GM23248 (cell line): ENCODE measurements around the gene FRMD5. TPM values are rescaled to one million over a fixed set of nuclear protein-coding genes. Genes with fewer than 3 reads are reported as not detected.

ENCODE experiments used
- DNase-seq: peaks from one replicate; pipeline ENCODE4 v3.0.0-alpha.2; 2015
- H2AFZ ChIP-seq: fragments of 200-600 bp; sonication (generic); 2 replicates; pipeline ENCODE4 v1.6.1; 2016; ENCODE audit warnings: antibody characterized with exemption
- H3F3A ChIP-seq: fragments of 200-600 bp; sonication (generic); 2 replicates; pipeline ENCODE4 v1.6.1; 2016; ENCODE audit warnings: mild to moderate bottlenecking, antibody characterized with exemption, mixed run types; ENCODE audit not compliant: insufficient read depth
- H3K27ac ChIP-seq: fragments of 200-600 bp; sonication (generic); 2 replicates; pipeline ENCODE4 v1.5.1; 2016; ENCODE audit warnings: mild to moderate bottlenecking
- H3K27me3 ChIP-seq: fragments of 200-600 bp; sonication (generic); replicated peaks from 2 replicates; pipeline ENCODE4 v1.6.1; 2016; ENCODE audit warnings: mild to moderate bottlenecking; ENCODE audit not compliant: insufficient read depth
- H3K36me3 ChIP-seq: fragments of 200-600 bp; sonication (generic); 2 replicates; pipeline ENCODE4 v1.6.1; 2016; ENCODE audit warnings: low read depth, mild to moderate bottlenecking
- H3K4me1 ChIP-seq: fragments of 200-600 bp; sonication (generic); 2 replicates; pipeline ENCODE4 v1.6.1; 2016; ENCODE audit warnings: mild to moderate bottlenecking; ENCODE audit not compliant: insufficient read depth
- H3K4me2 ChIP-seq: fragments of 200-600 bp; sonication (generic); one replicate; pipeline ENCODE4 v1.6.1; 2016; ENCODE audit warnings: mild to moderate bottlenecking; ENCODE audit not compliant: unreplicated experiment
- H3K4me3 ChIP-seq: fragments of 200-600 bp; sonication (generic); 2 replicates; pipeline ENCODE4 v1.5.1; 2016; ENCODE audit warnings: mild to moderate bottlenecking
- H3K79me2 ChIP-seq: fragments of 200-600 bp; sonication (generic); 2 replicates; pipeline ENCODE4 v1.6.1; 2016; ENCODE audit warnings: mild to moderate bottlenecking; ENCODE audit not compliant: insufficient read depth
- H3K9ac ChIP-seq: fragments of 200-600 bp; sonication (generic); 2 replicates; pipeline ENCODE4 v1.6.1; 2016; ENCODE audit warnings: mild to moderate bottlenecking
- H3K9me2 ChIP-seq: fragments of 200-600 bp; sonication (generic); 2 replicates; pipeline ENCODE4 v1.6.1; 2016; ENCODE audit warnings: mixed run types, mild to moderate bottlenecking, moderate library complexity; ENCODE audit not compliant: insufficient read depth
- H3K9me3 ChIP-seq: fragments of 200-600 bp; sonication (generic); one replicate; pipeline ENCODE4 v1.6.1; 2017; ENCODE audit warnings: low read depth
- H4K20me1 ChIP-seq: fragments of 200-600 bp; sonication (generic); 2 replicates; pipeline ENCODE4 v1.6.0; 2016; ENCODE audit not compliant: insufficient read depth
- EZH2 ChIP-seq: fragments of 200-600 bp; sonication (generic); IDR thresholded peaks from 2 replicates; pipeline ENCODE4 v1.6.1; 2018; ENCODE audit warnings: antibody characterized with exemption, mild to moderate bottlenecking; ENCODE audit not compliant: insufficient read depth, poor library complexity, severe bottlenecking
- EZH2phosphoT487 ChIP-seq: fragments of 200-600 bp; sonication (generic); IDR thresholded peaks from 2 replicates; pipeline ENCODE4 v1.6.1; 2018; ENCODE audit warnings: antibody characterized with exemption, moderate library complexity, mild to moderate bottlenecking, low read depth; ENCODE audit not compliant: insufficient read depth
- WGBS, 2 experiments: methylation state at CpG; one replicate each; pipeline ENCODE4 v1.1.6; 2015 to 2017; ENCODE audit warnings: low lambda C conversion rate in 2 of 2, low coverage in 1 of 2; ENCODE audit errors: missing lambda C conversion rate in 2 of 2; 5-methylcytosine and 5-hydroxymethylcytosine counted together
- in situ Hi-C: fragments of 300-500 bp; cut with MboI; formaldehyde crosslinking; loops from 2 replicates; pipeline ENCODE4 v1.15.0; 2020
- polyA plus RNA-seq: library from polyadenylated mRNA; unstranded; fragments of >200 nt; fragmentation: Nextera tagmentation; extraction: Ambion mirVana; gene quantifications from 2 replicates; pipeline ENCODE4 v1.2.1, GENCODE V29; 2016
- total RNA-seq: library from RNA; depleted of rRNA; stranded (reverse); fragments of >200 nt; shearing (Covaris generic); gene quantifications from 2 replicates; pipeline ENCODE4 v1.2.3, GENCODE V29; 2014

The FRMD5 gene
- total and polyA plus RNA-seq, 2 experiments from 2014 or later: 0.65 to 2.9 TPM

DNA sequence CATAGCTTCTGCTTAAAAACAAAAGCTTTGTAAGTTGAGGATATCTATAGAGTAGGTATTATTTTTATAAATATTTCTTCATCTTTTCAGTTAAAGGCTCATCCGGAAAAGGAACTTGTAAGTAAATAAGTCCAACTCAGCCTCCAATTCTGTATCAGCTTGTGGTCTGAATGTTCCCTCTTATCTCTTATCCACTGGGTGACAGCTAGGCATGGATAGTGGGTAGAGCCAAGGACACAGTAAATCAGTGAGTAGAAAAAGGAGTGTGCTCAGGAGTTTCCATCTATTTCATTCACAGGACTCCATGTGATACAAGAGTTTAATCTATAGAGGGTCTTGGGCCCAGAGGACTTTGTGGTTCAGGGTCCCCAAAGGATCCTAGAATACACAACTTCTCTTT, 50.9 kb downstream of the FRMD5 start:
- no peak for TF ChIP-seq EZH2
- no peak for TF ChIP-seq EZH2phosphoT487
- no peaks in the 10 kb centered on the region for H3K9me3 ChIP-seq
- no peaks in the 10 kb centered on the region for H3K79me2 ChIP-seq
- in situ Hi-C loops: no loop called here
- H3K9ac ChIP-seq: no peak overlapping the region
- no peak for DNase-seq
- no peak overlapping the region for H3K27ac ChIP-seq
- H3K27me3 ChIP-seq: no peaks in the 10 kb centered on the region
- no peak overlapping the region for H3K4me3 ChIP-seq
- no peaks in the 10 kb centered on the region for H3K9me2 ChIP-seq
- H3F3A ChIP-seq: no peaks in the 10 kb centered on the region
- H3K4me2 ChIP-seq: no peak overlapping the region
- H4K20me1 ChIP-seq: no peaks in the 10 kb centered on the region
- no peaks in the 10 kb centered on the region for H3K36me3 ChIP-seq
- 91 to 95% methylated on average over 1 of the region's 1 CpG for WGBS, 2 experiments
- no peaks in the 10 kb centered on the region for H3K4me1 ChIP-seq
- H2AFZ ChIP-seq: no peak overlapping the region

DNA sequence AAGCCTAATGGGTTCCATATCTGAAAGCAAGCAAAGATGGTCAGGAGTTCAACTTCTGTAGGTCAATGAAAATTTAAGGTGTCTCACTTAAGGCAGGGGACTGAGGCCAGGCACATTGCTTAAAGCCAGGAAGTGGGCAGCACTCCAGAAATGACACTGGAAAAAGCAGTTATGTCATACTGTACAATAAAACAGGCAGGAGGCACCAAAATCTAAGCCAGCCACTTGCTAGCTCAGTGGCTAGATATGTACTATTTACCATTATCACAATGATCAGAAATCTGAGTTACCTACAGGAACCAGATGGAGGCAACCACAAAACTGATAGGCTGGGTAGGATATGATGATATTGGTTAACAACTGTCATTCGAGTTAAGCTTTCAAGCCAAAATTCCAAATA, 57.3 kb downstream of the FRMD5 start:
- H3K9me3 ChIP-seq: no peaks in the 10 kb centered on the region
- H3K4me1 ChIP-seq: peaks cover 5% of the 10 kb centered on the region
- in situ Hi-C loops: no loop called here
- H3K9ac ChIP-seq: no peak overlapping the region
- H4K20me1 ChIP-seq: no peaks in the 10 kb centered on the region
- no peak overlapping the region for H3K27ac ChIP-seq
- no peaks in the 10 kb centered on the region for H3K36me3 ChIP-seq
- no peaks in the 10 kb centered on the region for H3K27me3 ChIP-seq
- H2AFZ ChIP-seq: no peak overlapping the region
- H3K4me3 ChIP-seq: no peak overlapping the region
- DNase-seq: peak; percentile 48
- H3F3A ChIP-seq: no peaks in the 10 kb centered on the region
- 63 to 65% methylated on average over 1 of the region's 1 CpG for WGBS, 2 experiments
- no peaks in the 10 kb centered on the region for H3K79me2 ChIP-seq
- no peaks in the 10 kb centered on the region for H3K9me2 ChIP-seq
- H3K4me2 ChIP-seq: no peak overlapping the region
- no peak for TF ChIP-seq EZH2
- TF ChIP-seq EZH2phosphoT487: no peak

DNA sequence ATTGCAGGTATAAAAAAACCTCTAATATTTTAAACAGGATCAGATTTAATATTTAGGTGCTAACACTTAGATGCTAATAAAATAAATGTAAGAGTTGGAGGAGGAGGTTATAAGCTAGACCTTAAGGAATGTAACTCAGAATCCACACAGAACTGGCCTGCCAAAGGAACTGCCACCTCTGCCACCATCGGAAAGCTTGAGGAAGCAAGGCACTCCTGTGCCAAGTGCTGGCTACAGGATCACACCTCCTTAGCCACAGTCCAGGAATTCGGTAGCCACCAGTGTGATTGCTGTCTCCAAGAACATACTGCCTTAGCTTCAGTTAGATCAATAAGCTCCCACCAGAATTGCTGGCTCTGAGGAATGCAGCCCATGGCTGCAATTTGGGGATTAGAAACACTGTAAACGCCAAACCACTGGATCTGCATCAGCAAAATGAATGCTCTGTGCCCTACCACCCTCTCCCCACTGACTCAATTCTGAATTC, 58.0 kb downstream of the FRMD5 start:
- no peak overlapping the region for H3K27ac ChIP-seq
- no peaks in the 10 kb centered on the region for H3K27me3 ChIP-seq
- no peak for DNase-seq
- no peaks in the 10 kb centered on the region for H3F3A ChIP-seq
- H3K4me1 ChIP-seq: peaks cover 5% of the 10 kb centered on the region
- no peaks in the 10 kb centered on the region for H3K36me3 ChIP-seq
- in situ Hi-C loops: no loop called here
- WGBS, 2 experiments: 58 to 71% methylated on average over 3 of the region's 3 CpGs
- no peak overlapping the region for H2AFZ ChIP-seq
- no peak for TF ChIP-seq EZH2phosphoT487
- no peak for TF ChIP-seq EZH2
- H3K9me3 ChIP-seq: no peaks in the 10 kb centered on the region
- H3K4me2 ChIP-seq: no peak overlapping the region
- H3K4me3 ChIP-seq: no peak overlapping the region
- H3K79me2 ChIP-seq: no peaks in the 10 kb centered on the region
- H3K9me2 ChIP-seq: no peaks in the 10 kb centered on the region
- H3K9ac ChIP-seq: no peak overlapping the region
- H4K20me1 ChIP-seq: no peaks in the 10 kb centered on the region

DNA sequence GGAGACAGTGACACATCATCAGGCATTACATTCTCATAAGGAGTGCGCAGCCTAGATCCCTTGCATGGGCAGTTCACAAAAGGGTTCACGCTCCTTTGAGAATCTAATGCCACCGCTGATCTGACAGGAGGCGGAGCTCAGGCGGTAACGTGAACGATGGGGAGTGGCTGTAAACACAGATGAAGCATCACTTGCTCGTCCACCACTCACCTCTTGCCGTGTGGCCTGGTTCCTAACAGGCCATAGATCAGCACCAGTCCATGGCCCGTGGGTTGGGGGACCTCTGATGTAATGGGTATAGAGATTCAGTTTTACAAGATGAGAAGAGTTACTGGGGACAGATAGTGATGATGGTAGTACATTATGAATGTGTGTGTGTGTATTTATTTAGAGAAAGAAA, 63.0 kb downstream of the FRMD5 start:
- no peaks in the 10 kb centered on the region for H3K79me2 ChIP-seq
- H3K9me2 ChIP-seq: no peaks in the 10 kb centered on the region
- in situ Hi-C loops: no loop called here
- H3K27me3 ChIP-seq: no peaks in the 10 kb centered on the region
- no peak overlapping the region for H3K4me2 ChIP-seq
- H4K20me1 ChIP-seq: no peaks in the 10 kb centered on the region
- H3F3A ChIP-seq: no peaks in the 10 kb centered on the region
- TF ChIP-seq EZH2phosphoT487 (no peak), EZH2 (no peak)
- H3K4me1 ChIP-seq: no peaks in the 10 kb centered on the region
- no peak overlapping the region for H3K9ac ChIP-seq
- DNase-seq: no peak
- H3K36me3 ChIP-seq: no peaks in the 10 kb centered on the region
- H3K27ac ChIP-seq: no peak overlapping the region
- 95 to 96% methylated on average over 10 of the region's 10 CpGs for WGBS, 2 experiments
- H3K4me3 ChIP-seq: no peak overlapping the region
- H2AFZ ChIP-seq: no peak overlapping the region
- no peaks in the 10 kb centered on the region for H3K9me3 ChIP-seq

DNA sequence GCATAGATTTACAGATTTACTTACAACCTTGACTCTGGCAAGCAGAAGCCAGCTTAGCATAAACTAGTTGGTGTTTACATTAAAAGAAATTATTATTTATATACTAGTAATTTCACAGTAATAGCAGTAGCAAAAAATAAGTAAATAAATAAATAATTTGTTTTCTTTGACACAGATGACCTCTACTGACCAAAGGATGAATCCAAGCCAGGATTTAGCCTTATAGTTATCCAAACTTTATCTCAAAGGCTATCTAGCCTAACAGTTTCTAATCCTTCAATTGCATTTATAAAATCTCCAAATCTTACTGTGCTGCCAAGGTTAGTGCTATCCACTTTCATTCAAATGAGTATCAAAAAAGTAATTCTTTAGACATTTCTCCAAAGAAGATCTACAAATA, 64.3 kb downstream of the FRMD5 start:
- Histone ChIP-seq H3K79me2 (no peaks in the 10 kb centered on the region), H3K9me2 (no peaks in the 10 kb centered on the region), H3K27me3 (no peaks in the 10 kb centered on the region), H3K4me1 (no peaks in the 10 kb centered on the region), H3K9me3 (no peaks in the 10 kb centered on the region), H2AFZ (no peak overlapping the region), H4K20me1 (no peaks in the 10 kb centered on the region), H3F3A (no peaks in the 10 kb centered on the region), H3K4me2 (no peak overlapping the region), H3K9ac (no peak overlapping the region), H3K36me3 (no peaks in the 10 kb centered on the region), H3K4me3 (no peak overlapping the region), H3K27ac (no peak overlapping the region)
- peak; percentile 18 for DNase-seq
- in situ Hi-C loops: no loop called here
- TF ChIP-seq EZH2phosphoT487 (no peak), EZH2 (no peak)
